GM12878 (cell line): ENCODE measurements around the gene EYS. TPM values are rescaled to one million over a fixed set of nuclear protein-coding genes. Genes with fewer than 3 reads are reported as not detected.

Source experiments
- ATAC-seq: fragments of 200-7000 bp; cut with Tn5 transposase; 3 replicates; pipeline ENCODE4 v1.9.1; 2020; ENCODE audit warnings: mild to moderate bottlenecking, moderate library complexity
- BruUV-seq: library from RNA; stranded (reverse); fragments of 400-500 nt; replicated peaks from 2 replicates; lab custom pipeline; 2021; lab: Mats Ljungman, UMichigan
- CTCF ChIA-PET: fragments of 300-600 bp; sonication (Branson Sonifier 250); formaldehyde crosslinking; extraction: SDS; loops from one replicate; lab custom pipeline; 2021; ENCODE audit warnings: inconsistent platforms; lab: Yijun Ruan, JAX
- POLR2A ChIA-PET: fragments of 350-600 bp; formaldehyde crosslinking; extraction: SDS; loops from one replicate; lab custom pipeline; 2021; ENCODE audit warnings: inconsistent platforms; lab: Charles Lee
- RAD21 ChIA-PET: fragments of 300-600 bp; sonication (Branson Sonifier 250); formaldehyde crosslinking; loops from one replicate; lab custom pipeline; 2023; ENCODE audit warnings: antibody characterized with exemption; ENCODE audit not compliant: unreplicated experiment; lab: Charles Lee
- SMC1A ChIA-PET: fragments of 300-600 bp; sonication (Branson Sonifier 250); formaldehyde crosslinking; loops from one replicate; lab custom pipeline; 2023; ENCODE audit not compliant: unreplicated experiment, uncharacterized antibody; lab: Charles Lee
- DNase-seq: peaks from one replicate; pipeline ENCODE4 v3.0.0-alpha.2; 2011; ENCODE audit warnings: low read depth, low spot score
- FAIRE-seq: peaks from 3 replicates; lab custom pipeline; 2011; peaks lifted over from hg19 to GRCh38; lab: Jason Lieb, UNC
- H2AFZ ChIP-seq: 2 replicates; pipeline ENCODE4 v1.6.0; 2011; ENCODE audit warnings: low read depth, low read length, control low read depth; ENCODE audit not compliant: control insufficient read depth
- H3K27ac ChIP-seq: 2 replicates; pipeline ENCODE4 v1.5.1; 2011; ENCODE audit warnings: control low read depth; ENCODE audit not compliant: control insufficient read depth, insufficient read depth
- H3K27me3 ChIP-seq, 2 experiments: replicated peaks in 1 of 2; 2 replicates each; pipeline versions ENCODE4 v1.6.0 to v1.6.1; 2011; ENCODE audit warnings: low read length in 1 of 2; ENCODE audit not compliant: control insufficient read depth in 2 of 2, insufficient read depth in 2 of 2
- H3K36me3 ChIP-seq, 2 experiments: 2 replicates each; pipeline ENCODE4 v1.5.1; 2011; ENCODE audit warnings: low read length in 1 of 2; ENCODE audit not compliant: control insufficient read depth in 2 of 2, insufficient read depth in 2 of 2
- H3K4me1 ChIP-seq: 2 replicates; pipeline ENCODE4 v1.6.1; 2011; ENCODE audit warnings: mild to moderate bottlenecking, low read length, moderate library complexity, mixed read lengths; ENCODE audit not compliant: control insufficient read depth, insufficient read depth
- H3K4me2 ChIP-seq: 2 replicates; pipeline ENCODE4 v1.6.0; 2011; ENCODE audit warnings: control low read depth; ENCODE audit not compliant: control insufficient read depth, insufficient read depth
- H3K4me3 ChIP-seq: fragments of 200-600 bp; sonication (generic); 2 replicates; pipeline ENCODE4 v1.5.1; 2016
- H3K79me2 ChIP-seq: 2 replicates; pipeline ENCODE4 v1.6.0; 2011; ENCODE audit warnings: low read length; ENCODE audit not compliant: control insufficient read depth, insufficient read depth
- H3K9ac ChIP-seq: 2 replicates; pipeline ENCODE4 v1.8.0; 2011; ENCODE audit warnings: low read length, control low read depth, mixed read lengths; ENCODE audit not compliant: control insufficient read depth, insufficient read depth
- H3K9me3 ChIP-seq: replicated peaks from 3 replicates; pipeline ENCODE4 v1.5.1; 2011; ENCODE audit warnings: mild to moderate bottlenecking, low read length; ENCODE audit not compliant: control insufficient read depth, insufficient read depth
- H4K20me1 ChIP-seq: 2 replicates; pipeline ENCODE4 v1.6.0; 2011; ENCODE audit not compliant: control insufficient read depth, insufficient read depth
- CHD1 ChIP-seq: IDR thresholded peaks from 2 replicates; pipeline ENCODE4 v1.6.1; 2012; ENCODE audit warnings: low read depth, low read length, improper control_type of control experiment
- DPF2 ChIP-seq: fragments of 450-650 bp; IDR thresholded peaks from 2 replicates; pipeline ENCODE4 v1.6.1; 2017; ENCODE audit warnings: mild to moderate bottlenecking
- HCFC1 ChIP-seq: fragments of 150-350 bp; IDR thresholded peaks from 2 replicates; pipeline ENCODE4 v1.6.1; 2014; ENCODE audit warnings: low read length
- HDGF ChIP-seq: fragments of 450-650 bp; IDR thresholded peaks from 2 replicates; pipeline ENCODE4 v1.6.1; 2016; ENCODE audit warnings: antibody characterized with exemption
- IRF4 ChIP-seq: IDR thresholded peaks from 2 replicates; pipeline ENCODE4 v1.6.1; 2011; ENCODE audit warnings: low read depth, low read length
- IRF5 ChIP-seq: fragments of 450-650 bp; IDR thresholded peaks from 2 replicates; pipeline ENCODE4 v1.6.1; 2017; ENCODE audit warnings: borderline replicate concordance
- KDM1A ChIP-seq: fragments of 200-600 bp; sonication (generic); IDR thresholded peaks from 2 replicates; pipeline ENCODE4 v1.6.1; 2016; ENCODE audit warnings: borderline replicate concordance
- LARP7 ChIP-seq: fragments of 450-650 bp; IDR thresholded peaks from 2 replicates; pipeline ENCODE4 v1.6.1; 2017; ENCODE audit warnings: mild to moderate bottlenecking
- PKNOX1 ChIP-seq: fragments of 450-650 bp; IDR thresholded peaks from 2 replicates; pipeline ENCODE4 v1.6.1; 2016; ENCODE audit warnings: mild to moderate bottlenecking
- RFX5 ChIP-seq: IDR thresholded peaks from 2 replicates; pipeline ENCODE4 v1.6.1; 2011; ENCODE audit warnings: low read depth, low read length, improper control_type of control experiment
- SMC3 ChIP-seq: IDR thresholded peaks from 2 replicates; pipeline ENCODE4 v1.6.1; 2011; ENCODE audit warnings: low read length, improper control_type of control experiment, borderline replicate concordance
- SREBF1 ChIP-seq: IDR thresholded peaks from 2 replicates; pipeline ENCODE4 v1.6.1; 2012; ENCODE audit warnings: mild to moderate bottlenecking, low read length
- SUPT20H ChIP-seq: IDR thresholded peaks from 2 replicates; pipeline ENCODE4 v1.6.1; 2011; ENCODE audit warnings: low read depth, mild to moderate bottlenecking, low read length, moderate library complexity, borderline replicate concordance; ENCODE audit not compliant: control insufficient read depth
- USF1 ChIP-seq: IDR thresholded peaks from 2 replicates; pipeline ENCODE4 v1.6.1; 2011; ENCODE audit warnings: borderline replicate concordance, low read depth, mild to moderate bottlenecking, moderate library complexity, mixed read lengths, low read length; ENCODE audit not compliant: insufficient read depth; ENCODE audit errors: extremely low read length
- ZBTB40 ChIP-seq: fragments of 450-650 bp; IDR thresholded peaks from 2 replicates; pipeline ENCODE4 v1.6.1; 2016; ENCODE audit warnings: mild to moderate bottlenecking, moderate library complexity, borderline replicate concordance
- WGBS: methylation state at CpG from one replicate; pipeline ENCODE4 v1.1.6; 2016; ENCODE audit warnings: low lambda C conversion rate; ENCODE audit not compliant: insufficient replicate concordance, insufficient coverage; ENCODE audit errors: missing lambda C conversion rate; 5-methylcytosine and 5-hydroxymethylcytosine counted together
- in situ Hi-C: fragments of 300-500 bp; cut with MboI; formaldehyde crosslinking; loops from 9 replicates; pipeline ENCODE4 v1.14.3; 2018; ENCODE audit warnings: mixed read lengths
- intact Hi-C: fragments of 100-400 bp; cut with micrococcal nuclease; formaldehyde crosslinking; loops from one replicate; pipeline ENCODE4 v1.14.2; 2022; ENCODE audit not compliant: unreplicated experiment
- polyA plus RNA-seq, 11 experiments: library from polyadenylated mRNA; depleted of rRNA in 4 of 11; unstranded in 6 of 11; stranded (reverse) in 5 of 11; fragments of >200 nt; fragmentation: Nextera tagmentation in 4 of 11; fragmentation: Illumina TruSeq in 1 of 11; extraction: Ambion mirVana in 4 of 11; extraction: Trizol in 1 of 11; gene quantifications; 1 replicate in 1 of 11; 2 replicates in 10 of 11; pipeline versions ENCODE4 v1.2.1 to v1.2.3, GENCODE V29; 2011 to 2016; ENCODE audit warnings: inconsistent platforms in 2 of 11, missing spikeins in 2 of 11, low read depth in 1 of 11
- total RNA-seq, 4 experiments: library from RNA; depleted of rRNA in 3 of 4; stranded (reverse); fragments of >200 nt in 3 of 4; fragmentation: Illumina TruSeq in 1 of 4; extraction: Trizol in 1 of 4; gene quantifications; 2 replicates each; pipeline versions ENCODE4 v1.2.1 to v1.2.3, GENCODE V29; 2013 to 2021

The EYS gene
- total and polyA plus RNA-seq, 10 of the 15 experiments (the other 5 are each of a cell fraction or from before 2014, with no cell fraction given): under 0.01 to 0.14 (median 0.02) TPM; not detected in 1

- ChIA-PET SMC1A (no interaction called here), RAD21 (no interaction called here), CTCF (no interaction called here), POLR2A (no interaction called here)
- FAIRE-seq (no peak), DNase-seq (no peak), ATAC-seq (no peak)
- Histone ChIP-seq H2AFZ (no peak overlapping the region), H3K27me3 (no peaks in the 10 kb centered on the region), H3K4me1 (no peaks in the 10 kb centered on the region), H3K36me3 (no peaks in the 10 kb centered on the region), H3K79me2 (no peaks in the 10 kb centered on the region), H3K4me2 (no peak overlapping the region), H3K4me3 (no peak overlapping the region), H3K9ac (no peak overlapping the region), H3K9me3 (no peaks in the 10 kb centered on the region), H4K20me1 (no peaks in the 10 kb centered on the region), H3K27ac (no peak overlapping the region)
- TF ChIP-seq IRF4 (no peak), ZBTB40 (no peak), PKNOX1 (no peak), SUPT20H (no peak), HCFC1 (no peak), LARP7 (no peak), CHD1 (no peak), IRF5 (no peak), USF1 (no peak), KDM1A (no peak), RFX5 (no peak), SREBF1 (no peak), SMC3 (no peak), HDGF (no peak), DPF2 (no peak)
- in situ Hi-C loops (no loop called here), intact Hi-C loops (no loop called here)
- BruUV-seq: no TSS peak
- WGBS: 5% methylated on average over 1 of the region's 1 CpG
Observed at GRCh38 chr6:65253041-65253440, 454.0 kb downstream of the EYS start.
